K562 (cell line): ENCODE results near the gene UHRF1. TPM values are rescaled to one million over a fixed set of nuclear protein-coding genes. Genes with fewer than 3 reads are reported as not detected.
A peak's percentile ranks its signal among the peaks of the same experiment; 100 is the strongest.

Experiments used
- BCOR ChIP-seq: fragments of 450-650 bp; IDR thresholded peaks from 2 replicates; pipeline ENCODE4 v1.6.1; 2016
- CHD7 ChIP-seq: fragments of 200-600 bp; sonication (generic); IDR thresholded peaks from one replicate; pipeline ENCODE4 v1.6.1; 2012; ENCODE audit warnings: mild to moderate bottlenecking, low read depth, low read length, inconsistent platforms
- DACH1 ChIP-seq: fragments of 450-650 bp; IDR thresholded peaks from 2 replicates; pipeline ENCODE4 v1.6.1; 2018; ENCODE audit not compliant: partially characterized antibody
- MECOM ChIP-seq: fragments of 250-450 bp; sonication (Bioruptor Pico); IDR thresholded peaks from 2 replicates; pipeline ENCODE4 v1.8.0; 2022; ENCODE audit warnings: inconsistent platforms
- TRIM28 ChIP-seq: fragments of 450-650 bp; IDR thresholded peaks from 2 replicates; pipeline ENCODE4 v1.6.1; 2017
- ZNF318 ChIP-seq, 2 experiments: fragments of 450-650 bp; IDR thresholded peaks; 2 replicates each; pipeline ENCODE4 v1.6.1; 2016; ENCODE audit warnings: mild to moderate bottlenecking in 2 of 2, borderline replicate concordance in 1 of 2, low read depth in 1 of 2, moderate library complexity in 1 of 2
- polyA plus RNA-seq, 8 experiments: library from polyadenylated mRNA; depleted of rRNA in 4 of 8; stranded (reverse) in 5 of 8; unstranded in 3 of 8; fragments of >200 nt; fragmentation: Nextera tagmentation in 2 of 8; fragmentation: Illumina TruSeq in 1 of 8; extraction: Ambion mirVana in 2 of 8; extraction: Trizol in 1 of 8; gene quantifications; 2 replicates each; pipeline versions ENCODE4 v1.2.1 to v1.2.3, GENCODE V29; 2011 to 2014; ENCODE audit warnings: inconsistent platforms in 1 of 8, missing spikeins in 1 of 8
- total RNA-seq, 7 experiments: library from RNA; depleted of rRNA in 6 of 7; stranded (reverse); fragments of >200 nt in 6 of 7; fragmentation: Illumina TruSeq in 2 of 7; extraction: Trizol in 2 of 7; gene quantifications; 2 replicates each; pipeline versions ENCODE4 v1.2.1 to v1.2.3, GENCODE V29; 2011 to 2021; ENCODE audit warnings: low replicate concordance in 1 of 7

The UHRF1 gene
- total and polyA plus RNA-seq, 9 of the 15 experiments (the other 6 are each of a cell fraction or from before 2014, with no cell fraction given), result 6.0 to 101 (median 30.9) TPM

GRCh38 chr19:4867534-4868285, 41.6 kb upstream of the UHRF1 start, which contains the start of gene PLIN3 (continued):
- TF ChIP-seq CHD7 (no peak), DACH1 (peak; percentile 52), ZNF318 (IDR thresholded peaks at IDR 0.05; ENCODE audit: borderline replicate concordance in 1 of 2, low read depth in 1 of 2) (peak in 1 of 2 experiments; percentile 51; a peak in 1 of 4 replicates), MECOM (CRISPR knock-in tag) (no peak), BCOR (peak; percentile 99), TRIM28 (peak; percentile 34; the same call in 1 of the 2 replicates)
